GM18870 (cell line): Measurements from ENCODE around the gene MOSPD3.
"Not testable (repeated sequence)": the region's sequence is repeated elsewhere in the genome, so short reads cannot be mapped to it uniquely, and the experiment has no call there.

Experiments
- ATAC-seq: cut with Tn5 transposase; IDR thresholded peaks from one replicate; pipeline ENCODE4 v1.9.1; 2021; ENCODE audit warnings: moderate library complexity; ENCODE audit not compliant: unreplicated experiment

Gene MOSPD3

GRCh38 chr7:100662194-100662776 lies 49.9 kb downstream of the MOSPD3 start:
- ATAC-seq: not testable (repeated sequence)
